ENCODE data around the gene RTP5.

Gene RTP5

DNA sequence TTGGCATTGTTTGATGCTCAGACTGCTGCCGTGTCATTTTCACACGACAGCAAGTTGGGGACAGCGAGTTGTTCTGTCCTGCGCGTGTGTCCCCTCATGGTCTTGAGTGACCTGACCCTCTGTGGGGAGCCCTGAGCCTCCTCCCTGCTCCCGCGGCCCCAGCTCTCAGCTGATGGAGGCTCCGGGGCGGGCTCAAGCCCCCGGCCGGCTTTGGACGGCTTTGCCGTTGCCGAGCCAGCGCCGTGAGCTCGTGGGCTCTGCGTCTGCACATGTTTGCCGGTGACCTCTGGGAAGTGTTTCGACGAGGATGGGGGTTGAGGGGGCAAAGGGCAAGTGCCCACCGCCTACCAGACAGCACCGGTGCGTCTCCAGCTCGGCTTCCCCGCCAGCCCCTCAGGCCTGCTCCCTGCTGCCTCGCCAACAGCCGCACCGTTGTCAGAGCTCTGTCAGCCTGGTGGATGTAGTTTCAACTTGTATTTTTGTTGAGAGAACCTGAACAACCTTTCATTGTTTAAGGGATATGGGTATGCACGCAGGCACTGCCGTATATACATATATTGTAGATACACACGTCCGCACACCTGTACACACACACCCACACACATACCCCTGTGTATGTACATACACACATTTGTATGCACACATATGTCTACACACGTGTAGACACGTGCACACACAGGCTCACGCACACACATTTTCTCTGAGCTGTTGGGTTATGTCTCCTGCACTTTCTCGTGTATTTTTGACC is 24.5 kb upstream of the RTP5 start:
- Histone ChIP-seq H4K20me1 (ENCODE audit: insufficient read depth, low read length, poor library complexity, severe bottlenecking) (no peaks in the 10 kb centered on the region), H2AFZ (ENCODE audit: low read length) (no peak overlapping the region), H3K36me3 (ENCODE audit: insufficient read depth, low read length) (no peaks in the 10 kb centered on the region), H3F3A (ENCODE audit: low read depth) (no peaks in the 10 kb centered on the region), H3K79me2 (ENCODE audit: insufficient read depth, low read length) (no peaks in the 10 kb centered on the region), H3K27me3 (ENCODE audit: insufficient read depth, low read length, poor library complexity, severe bottlenecking) (no peaks in the 10 kb centered on the region), H3K9ac (ENCODE audit: low read depth, low read length, poor library complexity, severe bottlenecking) (no peak overlapping the region), H3K9me3 (ENCODE audit: insufficient read depth, low read depth, low read length) (no peaks in the 10 kb centered on the region), H3K4me2 (ENCODE audit: low read depth, low read length, poor library complexity, severe bottlenecking) (no peak overlapping the region), H3K4me3 (ENCODE audit: low read length, poor library complexity, severe bottlenecking) (no peak overlapping the region), H3K9me2 (replicated peaks; ENCODE audit: low read depth, low read length) (no peaks in the 10 kb centered on the region), H3K4me1 (ENCODE audit: insufficient read depth, low read length, poor library complexity, severe bottlenecking) (no peaks in the 10 kb centered on the region)
- TF ChIP-seq, protein P1, sequence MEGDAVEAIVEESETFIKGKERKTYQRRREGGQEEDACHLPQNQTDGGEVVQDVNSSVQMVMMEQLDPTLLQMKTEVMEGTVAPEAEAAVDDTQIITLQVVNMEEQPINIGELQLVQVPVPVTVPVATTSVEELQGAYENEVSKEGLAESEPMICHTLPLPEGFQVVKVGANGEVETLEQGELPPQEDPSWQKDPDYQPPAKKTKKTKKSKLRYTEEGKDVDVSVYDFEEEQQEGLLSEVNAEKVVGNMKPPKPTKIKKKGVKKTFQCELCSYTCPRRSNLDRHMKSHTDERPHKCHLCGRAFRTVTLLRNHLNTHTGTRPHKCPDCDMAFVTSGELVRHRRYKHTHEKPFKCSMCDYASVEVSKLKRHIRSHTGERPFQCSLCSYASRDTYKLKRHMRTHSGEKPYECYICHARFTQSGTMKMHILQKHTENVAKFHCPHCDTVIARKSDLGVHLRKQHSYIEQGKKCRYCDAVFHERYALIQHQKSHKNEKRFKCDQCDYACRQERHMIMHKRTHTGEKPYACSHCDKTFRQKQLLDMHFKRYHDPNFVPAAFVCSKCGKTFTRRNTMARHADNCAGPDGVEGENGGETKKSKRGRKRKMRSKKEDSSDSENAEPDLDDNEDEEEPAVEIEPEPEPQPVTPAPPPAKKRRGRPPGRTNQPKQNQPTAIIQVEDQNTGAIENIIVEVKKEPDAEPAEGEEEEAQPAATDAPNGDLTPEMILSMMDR (conservative IDR thresholded peaks at IDR 0.05; ENCODE audit: low read length): no peak
- no peak for TF ChIP-seq EZH2phosphoT487 (IDR thresholded peaks at IDR 0.05; ENCODE audit: borderline replicate concordance)

DNA sequence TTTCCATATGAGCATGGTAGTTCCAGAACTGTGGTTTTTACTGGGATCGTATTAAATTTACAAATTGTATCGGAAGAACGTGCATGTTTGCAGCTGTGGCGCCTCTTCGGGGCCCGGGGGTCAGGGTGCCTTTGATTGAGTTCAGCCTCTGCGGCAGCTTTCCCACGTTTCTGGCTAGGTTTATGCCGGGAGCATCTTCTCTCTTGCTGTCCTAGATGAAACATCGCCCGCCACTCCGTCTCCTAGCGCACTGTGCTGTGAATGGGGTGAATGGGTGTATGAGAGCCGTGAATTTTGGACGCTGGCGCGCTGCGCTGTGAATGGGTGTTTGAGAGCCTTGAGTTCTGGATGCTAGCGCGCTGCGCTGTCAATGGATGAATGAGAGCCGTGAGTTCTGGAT is 23.1 kb upstream of the RTP5 start:
- no peaks in the 10 kb centered on the region for H3K9me2 ChIP-seq (replicated peaks; ENCODE audit: low read depth, low read length)
- H4K20me1 ChIP-seq (ENCODE audit: insufficient read depth, low read length, poor library complexity, severe bottlenecking): no peaks in the 10 kb centered on the region
- TF ChIP-seq, protein P1 (conservative IDR thresholded peaks at IDR 0.05; ENCODE audit: low read length): no peak
- no peak for TF ChIP-seq EZH2phosphoT487 (IDR thresholded peaks at IDR 0.05; ENCODE audit: borderline replicate concordance)
- H3K36me3 ChIP-seq (ENCODE audit: insufficient read depth, low read length): no peaks in the 10 kb centered on the region
- H3K4me1 ChIP-seq (ENCODE audit: insufficient read depth, low read length, poor library complexity, severe bottlenecking): no peaks in the 10 kb centered on the region
- H3K4me2 ChIP-seq (ENCODE audit: low read depth, low read length, poor library complexity, severe bottlenecking): no peak overlapping the region
- H3F3A ChIP-seq (ENCODE audit: low read depth): no peaks in the 10 kb centered on the region
- no peaks in the 10 kb centered on the region for H3K27me3 ChIP-seq (ENCODE audit: insufficient read depth, low read length, poor library complexity, severe bottlenecking)
- no peak overlapping the region for H2AFZ ChIP-seq (ENCODE audit: low read length)
- H3K4me3 ChIP-seq (ENCODE audit: low read length, poor library complexity, severe bottlenecking): no peak overlapping the region
- no peaks in the 10 kb centered on the region for H3K79me2 ChIP-seq (ENCODE audit: insufficient read depth, low read length)
- no peak overlapping the region for H3K9ac ChIP-seq (ENCODE audit: low read depth, low read length, poor library complexity, severe bottlenecking)
- H3K9me3 ChIP-seq (ENCODE audit: insufficient read depth, low read depth, low read length): no peaks in the 10 kb centered on the region

DNA sequence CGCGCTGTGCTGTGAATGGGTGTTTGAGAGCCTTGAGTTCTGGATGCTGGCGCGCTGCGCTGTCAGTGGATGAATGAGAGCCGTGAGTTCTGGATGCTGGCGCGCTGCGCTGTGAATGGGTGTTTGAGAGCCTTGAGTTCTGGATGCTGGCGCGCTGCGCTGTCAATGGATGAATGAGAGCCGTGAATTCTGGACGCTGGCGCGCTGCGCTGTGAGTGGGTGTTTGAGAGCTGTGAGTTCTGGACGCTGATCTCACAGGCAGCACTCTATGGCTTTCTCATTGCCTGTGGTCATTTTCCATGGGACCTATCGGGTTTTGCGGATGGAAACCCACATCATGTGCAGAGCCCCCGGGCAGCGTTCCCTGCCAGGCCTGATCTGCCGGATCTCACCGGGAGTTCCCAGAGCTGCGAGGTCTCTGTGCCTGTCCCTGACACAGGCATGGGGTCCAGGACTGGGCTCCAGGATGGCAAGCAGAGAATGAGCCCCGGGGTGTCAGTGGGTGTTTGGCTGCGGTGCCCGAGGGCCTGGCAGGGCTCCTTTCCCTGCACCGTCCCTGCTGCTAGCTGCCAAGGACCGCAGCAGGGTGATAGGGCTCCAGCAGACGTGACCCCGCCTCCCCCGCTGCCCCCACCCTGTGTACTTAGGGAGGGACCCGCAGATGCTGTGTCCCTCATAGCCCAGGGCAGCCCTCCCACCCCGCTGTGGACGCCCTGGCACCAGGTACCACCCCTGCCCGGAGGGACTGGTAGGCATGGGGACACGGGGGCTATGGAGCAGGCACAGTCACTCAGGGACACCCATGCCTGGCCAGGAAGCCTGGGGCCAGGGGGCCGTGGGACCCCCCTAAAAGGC is 20.5 kb upstream of the RTP5 start:
- no peak overlapping the region for H3K9ac ChIP-seq (ENCODE audit: low read depth, low read length, poor library complexity, severe bottlenecking)
- H3K79me2 ChIP-seq (ENCODE audit: insufficient read depth, low read length): no peaks in the 10 kb centered on the region
- no peaks in the 10 kb centered on the region for H3K4me1 ChIP-seq (ENCODE audit: insufficient read depth, low read length, poor library complexity, severe bottlenecking)
- H3K9me3 ChIP-seq (ENCODE audit: insufficient read depth, low read depth, low read length): no peaks in the 10 kb centered on the region
- H2AFZ ChIP-seq (ENCODE audit: low read length): no peak overlapping the region
- H3F3A ChIP-seq (ENCODE audit: low read depth): no peaks in the 10 kb centered on the region
- no peaks in the 10 kb centered on the region for H3K27me3 ChIP-seq (ENCODE audit: insufficient read depth, low read length, poor library complexity, severe bottlenecking)
- no peaks in the 10 kb centered on the region for H4K20me1 ChIP-seq (ENCODE audit: insufficient read depth, low read length, poor library complexity, severe bottlenecking)
- H3K4me3 ChIP-seq (ENCODE audit: low read length, poor library complexity, severe bottlenecking): no peak overlapping the region
- no peak for TF ChIP-seq EZH2phosphoT487 (IDR thresholded peaks at IDR 0.05; ENCODE audit: borderline replicate concordance)
- TF ChIP-seq, protein P1 (conservative IDR thresholded peaks at IDR 0.05; ENCODE audit: low read length): no peak
- H3K4me2 ChIP-seq (ENCODE audit: low read depth, low read length, poor library complexity, severe bottlenecking): no peak overlapping the region
- H3K9me2 ChIP-seq (replicated peaks; ENCODE audit: low read depth, low read length): no peaks in the 10 kb centered on the region
- no peaks in the 10 kb centered on the region for H3K36me3 ChIP-seq (ENCODE audit: insufficient read depth, low read length)

All from Loucy (cell line).